GM18858 (cell line): ENCODE measurements around the gene MOSPD3.

ENCODE experiments used
- ATAC-seq: cut with Tn5 transposase; IDR thresholded peaks from one replicate; pipeline ENCODE4 v1.9.1; 2021; ENCODE audit not compliant: unreplicated experiment

MOSPD3 gene

GRCh38 chr7:100590077-100590737 lies 22.1 kb upstream of the MOSPD3 start:
- ATAC-seq = no peak

DNA sequence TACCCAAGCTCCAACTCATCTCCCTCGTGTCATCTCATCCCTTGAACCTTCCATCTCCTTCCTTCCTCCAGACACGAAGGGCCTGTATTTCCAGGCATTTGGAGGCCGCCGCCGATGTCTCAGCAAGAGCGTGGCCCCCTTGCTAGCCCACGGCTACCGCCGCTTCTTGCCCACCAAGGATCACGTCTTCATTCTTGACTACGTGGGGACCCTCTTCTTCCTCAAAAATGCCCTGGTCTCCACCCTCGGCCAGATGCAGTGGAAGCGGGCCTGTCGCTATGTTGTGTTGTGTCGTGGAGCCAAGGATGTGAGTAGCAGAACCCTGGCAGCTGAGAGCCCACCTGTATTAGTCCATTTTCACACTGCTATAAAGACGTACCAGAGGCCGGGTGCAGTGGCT lies 20.7 kb upstream of the MOSPD3 start:
- ATAC-seq = no peak

DNA sequence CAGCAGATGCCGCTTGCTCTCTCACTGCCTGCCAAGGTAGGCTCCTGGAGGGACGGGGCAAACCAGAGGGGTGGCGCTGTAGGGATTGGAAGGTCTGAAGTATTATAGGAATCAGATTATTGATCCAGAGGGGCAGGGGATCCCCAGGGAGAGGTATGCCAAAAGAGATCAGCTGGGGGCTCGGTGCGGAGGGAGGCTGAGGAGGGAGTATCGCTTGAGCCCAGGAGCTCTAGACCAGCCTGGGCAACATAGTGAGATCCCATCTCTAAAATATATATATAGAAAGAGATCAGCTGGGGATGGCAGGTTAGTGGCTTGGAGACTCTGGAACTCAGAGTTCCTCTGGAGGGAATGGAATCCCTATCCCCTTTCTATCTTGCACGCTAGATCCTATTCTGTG lies 17.2 kb upstream of the MOSPD3 start:
- no peak for ATAC-seq

DNA sequence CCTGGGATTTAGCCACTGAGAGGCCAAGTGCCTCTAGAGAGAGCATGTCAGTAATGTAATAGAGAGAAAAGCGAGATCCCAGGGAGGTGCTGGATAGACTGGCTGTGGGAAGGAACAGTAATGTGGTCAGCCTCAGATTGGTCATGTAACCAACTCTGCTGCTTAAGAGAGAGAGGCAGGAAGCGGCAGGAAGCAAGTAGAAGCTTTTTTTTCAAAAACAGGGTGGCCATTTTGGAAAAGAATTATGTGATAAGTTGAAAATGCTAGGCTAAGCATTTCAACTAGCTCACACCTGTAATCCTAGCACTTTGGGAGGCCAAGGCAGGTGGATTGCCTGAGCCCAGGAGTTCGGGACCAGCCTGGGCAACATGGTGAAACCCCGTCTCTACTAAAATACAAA lies 13.9 kb upstream of the MOSPD3 start:
- ATAC-seq = no peak

DNA sequence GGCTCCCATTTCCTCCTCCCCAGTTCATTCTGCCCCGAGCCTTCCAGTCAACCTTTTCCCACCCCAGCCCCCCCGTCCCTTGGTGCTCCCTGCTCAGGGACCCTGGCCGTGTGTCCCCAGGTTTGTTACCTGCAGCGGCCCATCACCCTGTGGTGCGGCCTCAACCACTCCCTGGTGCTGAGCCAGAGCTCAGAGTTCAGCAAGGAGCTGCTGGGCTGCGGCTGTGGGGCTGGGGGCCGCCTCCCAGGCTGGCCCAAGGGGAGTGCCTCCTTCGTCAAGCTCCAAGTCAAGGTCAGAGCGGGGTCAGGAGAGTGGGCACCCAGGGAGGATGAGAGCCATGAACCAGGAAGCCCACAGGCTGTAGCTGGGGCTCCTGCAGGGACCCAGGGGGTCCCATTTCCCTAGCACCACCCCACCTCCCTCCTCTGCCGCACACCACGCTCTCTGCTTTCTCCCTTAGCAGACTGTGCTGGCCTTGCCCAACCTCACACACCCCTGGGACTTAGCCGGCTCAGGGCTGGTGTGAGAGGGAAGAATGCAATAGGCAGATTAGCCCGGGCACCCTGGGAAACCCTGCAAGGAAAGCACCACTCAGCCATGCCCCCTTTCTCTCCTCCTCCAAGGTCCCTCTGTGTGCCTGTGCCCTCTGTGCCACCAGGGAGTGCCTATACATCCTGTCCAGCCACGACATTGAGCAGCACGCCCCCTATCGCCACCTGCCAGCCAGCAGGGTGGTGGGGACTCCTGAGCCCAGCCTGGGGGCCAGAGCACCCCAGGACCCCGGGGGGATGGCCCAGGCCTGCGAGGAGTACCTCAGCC lies 12.2 kb upstream of the MOSPD3 start:
- ATAC-seq = no peak

GRCh38 chr7:100600730-100601038 lies 11.7 kb upstream of the MOSPD3 start:
- no peak for ATAC-seq

DNA sequence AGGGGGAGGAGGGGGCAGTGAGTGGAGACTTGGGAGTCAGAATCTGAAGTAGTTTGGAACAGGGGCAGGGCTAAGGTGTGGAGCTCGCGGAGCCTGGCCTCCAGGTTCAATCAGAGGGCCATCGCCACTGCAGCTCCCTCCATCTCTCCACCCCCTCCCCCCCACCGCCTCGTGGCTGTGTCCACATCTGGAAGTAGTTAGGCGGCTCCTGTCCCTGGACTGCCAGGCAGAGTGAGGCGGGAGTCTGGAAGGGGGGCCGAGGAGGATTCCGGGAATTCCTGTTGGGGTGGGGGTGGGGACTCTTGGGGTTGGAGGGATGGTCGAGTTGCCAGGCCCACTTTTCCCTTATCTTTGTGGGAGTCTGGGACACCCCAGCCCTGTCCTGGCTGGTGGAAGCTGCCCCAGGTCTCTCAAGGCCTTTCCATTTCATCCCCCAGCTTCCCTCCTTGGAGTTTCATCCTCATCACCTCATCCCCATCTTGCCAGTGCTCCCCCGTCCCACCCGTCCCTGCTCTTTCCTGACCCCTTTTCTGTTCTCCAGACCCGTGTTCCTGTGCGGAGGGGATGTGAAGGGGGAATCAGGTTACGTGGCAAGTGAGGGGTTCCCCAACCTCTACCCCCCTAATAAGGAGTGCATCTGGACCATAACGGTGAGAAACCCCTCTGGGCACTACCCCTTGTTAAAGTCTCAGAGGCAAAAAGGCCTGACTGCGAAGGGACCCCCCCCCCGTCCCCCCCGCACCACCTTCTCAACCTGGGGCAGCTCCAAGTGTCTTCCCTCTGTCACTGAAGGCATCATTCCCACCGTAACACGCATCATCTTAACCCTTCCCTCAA lies 9.2 kb upstream of the MOSPD3 start:
- no peak for ATAC-seq

DNA sequence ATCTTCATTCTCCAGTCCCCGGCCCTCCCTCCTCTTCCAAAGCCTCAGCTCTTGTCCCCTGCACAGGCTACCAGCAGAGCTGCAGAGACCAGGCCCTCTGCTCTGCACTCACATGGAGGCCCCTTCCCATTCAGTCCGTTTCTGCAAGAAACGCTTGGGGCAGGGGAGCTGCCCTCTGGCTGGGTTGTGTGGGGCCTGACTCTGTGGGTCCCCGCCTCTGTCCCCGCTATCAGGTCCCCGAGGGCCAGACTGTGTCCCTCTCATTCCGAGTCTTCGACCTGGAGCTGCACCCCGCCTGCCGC lies 8.7 kb upstream of the MOSPD3 start:
- no peak for ATAC-seq

DNA sequence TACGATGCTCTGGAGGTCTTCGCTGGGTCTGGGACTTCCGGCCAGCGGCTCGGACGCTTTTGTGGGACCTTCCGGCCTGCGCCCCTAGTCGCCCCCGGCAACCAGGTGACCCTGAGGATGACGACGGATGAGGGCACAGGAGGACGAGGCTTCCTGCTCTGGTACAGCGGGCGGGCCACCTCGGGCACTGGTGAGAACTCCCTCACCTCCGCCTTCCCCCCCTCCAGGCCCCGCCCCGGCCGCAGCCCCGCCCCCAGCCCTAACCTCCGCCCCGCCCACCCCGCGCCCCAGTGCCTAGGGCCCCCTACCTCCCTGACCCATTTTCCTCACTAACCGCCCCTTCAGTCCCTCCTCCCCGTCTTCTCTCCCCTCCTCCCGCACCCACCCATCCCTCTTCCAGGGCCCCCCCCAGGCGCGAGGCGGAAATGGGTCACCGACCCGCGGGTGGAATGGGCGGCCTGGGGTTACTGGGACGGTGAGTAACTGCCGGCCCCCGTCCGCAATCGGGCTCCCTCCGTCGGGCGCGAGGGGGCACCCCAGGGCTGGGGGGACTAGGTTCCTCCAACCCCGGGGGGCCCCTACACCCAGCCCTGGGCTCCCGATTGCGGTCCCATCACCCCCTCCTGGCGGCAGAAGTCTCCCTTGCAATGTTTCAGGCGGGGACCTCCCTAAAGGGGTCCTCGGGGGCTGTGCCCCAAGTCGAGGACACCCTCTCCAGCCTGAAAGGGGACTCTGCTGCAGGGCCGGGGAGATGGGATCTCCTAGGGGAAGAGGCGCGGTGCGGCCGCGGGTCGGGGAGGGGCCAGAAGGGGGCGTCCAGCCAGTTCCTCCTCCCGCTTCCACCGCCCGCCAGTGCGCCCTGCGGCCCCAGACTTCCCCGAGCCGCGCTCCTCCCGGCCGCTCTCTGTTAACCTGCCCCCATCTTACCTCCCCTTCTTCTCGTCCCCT lies 8.0 kb upstream of the MOSPD3 start:
- ATAC-seq = no peak

DNA sequence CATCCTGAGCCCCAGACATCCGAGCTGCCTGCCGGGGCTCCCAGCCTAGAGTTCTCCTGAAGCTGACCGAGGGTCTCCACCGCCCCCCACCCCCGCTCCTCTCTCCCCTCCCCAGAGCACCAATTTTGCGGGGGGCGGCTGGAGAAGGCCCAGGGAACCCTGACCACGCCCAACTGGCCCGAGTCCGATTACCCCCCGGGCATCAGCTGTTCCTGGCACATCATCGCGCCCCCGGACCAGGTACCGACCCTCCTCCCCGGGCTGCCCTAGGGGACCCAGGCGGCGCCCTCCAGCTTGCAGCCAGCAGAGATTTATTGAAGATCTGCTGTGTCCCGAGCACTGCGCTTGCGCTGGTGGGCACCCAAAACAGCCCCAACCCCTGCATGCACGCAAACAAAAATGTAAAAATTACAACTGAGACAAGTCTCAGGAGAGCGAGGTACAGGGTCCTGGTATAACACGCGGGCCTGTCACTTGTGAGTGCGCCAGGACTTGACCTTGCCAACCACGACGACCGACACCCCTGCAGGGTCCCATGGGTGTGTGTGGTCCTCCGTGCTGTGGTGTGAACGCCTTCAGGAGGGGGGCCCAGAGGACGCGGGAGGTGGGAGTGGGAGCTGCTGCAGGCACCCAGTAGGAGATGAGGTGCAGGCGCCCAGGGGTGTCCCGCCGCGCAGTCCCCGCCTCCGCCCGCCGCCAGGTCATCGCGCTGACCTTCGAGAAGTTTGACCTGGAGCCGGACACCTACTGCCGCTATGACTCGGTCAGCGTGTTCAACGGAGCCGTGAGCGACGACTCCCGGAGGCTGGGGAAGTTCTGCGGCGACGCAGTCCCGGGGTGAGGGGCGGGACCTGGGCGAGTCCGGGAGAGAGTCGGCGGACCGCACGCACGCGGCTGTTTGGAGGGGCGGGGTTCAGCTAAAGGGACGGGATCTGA lies 7.1 kb upstream of the MOSPD3 start:
- ATAC-seq = no peak

DNA sequence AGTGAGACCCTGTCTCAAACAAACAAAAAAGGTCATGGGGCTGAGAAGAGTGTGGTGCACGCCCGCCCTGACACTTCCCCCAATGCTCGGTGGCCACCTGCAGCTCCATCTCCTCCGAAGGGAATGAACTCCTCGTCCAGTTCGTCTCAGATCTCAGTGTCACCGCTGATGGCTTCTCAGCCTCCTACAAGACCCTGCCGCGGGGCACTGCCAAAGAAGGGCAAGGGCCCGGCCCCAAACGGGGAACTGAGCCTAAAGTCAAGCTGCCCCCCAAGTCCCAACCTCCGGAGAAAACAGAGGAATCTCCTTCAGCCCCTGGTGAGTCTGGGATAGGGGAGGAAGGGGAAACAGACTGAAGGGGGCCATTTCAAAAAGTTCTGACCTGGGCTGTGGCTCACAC lies 6.0 kb upstream of the MOSPD3 start:
- ATAC-seq = no peak

GRCh38 chr7:100607111-100607510 lies 5.2 kb upstream of the MOSPD3 start:
- ATAC-seq = no peak

DNA sequence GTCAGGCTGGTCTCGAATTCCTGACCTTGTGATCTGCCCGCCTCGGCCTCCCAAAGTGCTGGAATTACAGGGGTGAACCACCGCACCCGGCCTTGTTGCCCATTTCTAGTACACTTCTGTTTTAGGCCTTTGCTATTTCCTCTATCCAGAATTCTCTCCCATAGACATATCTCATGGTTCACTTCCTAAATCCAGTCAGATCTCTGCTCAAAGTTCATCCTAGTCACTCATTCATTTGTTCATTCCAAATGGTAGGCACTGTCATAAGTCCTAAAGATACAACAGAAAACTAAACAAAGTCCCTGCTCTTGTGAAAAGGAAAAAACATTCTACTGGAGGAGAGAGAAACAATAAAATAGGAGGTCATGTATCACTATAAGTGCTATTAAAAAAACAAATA lies 2.4 kb upstream of the MOSPD3 start:
- ATAC-seq = no peak

DNA sequence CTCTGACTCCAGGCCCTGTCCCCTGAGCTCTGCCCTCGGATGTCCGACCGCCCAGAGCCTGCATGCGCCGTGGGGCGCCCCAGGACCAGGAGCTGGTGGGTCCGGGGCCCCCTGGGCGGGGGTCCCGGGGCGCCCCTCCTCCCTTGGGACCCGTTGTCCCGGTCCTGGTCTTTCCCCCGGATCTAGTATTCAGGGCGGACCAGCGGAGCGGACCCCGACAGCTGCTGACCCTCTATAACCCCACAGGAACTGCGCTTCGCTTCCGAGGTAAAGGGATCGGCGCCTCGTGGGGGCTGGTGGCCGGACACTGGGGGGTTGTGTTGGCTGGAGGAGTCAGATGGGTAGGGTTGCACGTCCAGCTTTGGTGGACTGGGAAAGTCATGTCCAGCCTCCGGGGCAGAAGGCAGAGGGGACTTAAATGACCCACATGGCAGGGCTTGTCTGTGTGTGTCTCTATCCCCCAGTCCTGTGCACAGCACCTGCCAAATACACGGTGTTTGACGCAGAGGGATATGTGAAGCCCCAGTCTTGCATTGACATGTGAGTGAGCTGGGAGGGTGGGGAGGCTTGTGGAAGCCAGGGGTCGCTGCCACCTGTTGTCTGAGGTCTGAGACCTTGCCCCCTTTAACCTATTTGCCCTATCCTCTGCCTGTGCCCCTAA lies 520 bp downstream of the MOSPD3 start:
- no peak for ATAC-seq

DNA sequence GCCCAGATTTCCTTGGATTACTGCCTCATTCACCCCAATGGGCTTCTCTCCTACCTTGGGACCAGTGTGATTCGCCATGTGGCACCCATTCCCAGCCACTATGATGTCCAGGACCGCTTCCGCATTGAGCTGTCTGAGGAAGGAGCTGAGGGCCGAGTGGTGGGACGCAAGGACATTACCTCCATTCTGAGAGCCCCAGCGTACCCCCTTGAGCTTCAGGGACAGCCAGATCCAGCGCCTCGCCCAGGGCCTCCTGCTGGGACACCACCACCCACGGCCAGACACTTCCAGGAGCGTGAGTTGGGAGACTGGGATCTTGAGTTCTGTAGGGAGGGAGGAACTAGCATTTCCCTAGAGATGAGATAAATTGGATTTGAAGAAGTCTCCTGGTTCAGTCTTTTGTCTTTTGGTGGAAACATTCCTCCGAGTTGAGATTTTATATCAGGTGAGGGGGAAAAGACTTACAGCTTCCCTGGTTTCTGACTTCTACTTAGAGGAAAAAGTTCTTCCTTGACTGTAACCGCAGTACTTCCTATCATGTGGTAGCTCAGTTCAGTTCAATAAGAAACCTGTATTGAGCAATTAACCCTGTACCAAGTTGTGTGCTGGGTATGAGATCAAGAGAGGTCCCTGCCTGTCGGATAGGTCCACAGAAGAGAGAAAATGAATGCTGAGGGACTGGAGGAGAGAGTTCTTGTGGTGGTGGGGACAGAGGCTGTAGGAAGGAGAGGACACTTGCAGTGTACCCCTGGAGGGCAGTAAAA lies 1.3 kb downstream of the MOSPD3 start:
- ATAC-seq = no peak

DNA sequence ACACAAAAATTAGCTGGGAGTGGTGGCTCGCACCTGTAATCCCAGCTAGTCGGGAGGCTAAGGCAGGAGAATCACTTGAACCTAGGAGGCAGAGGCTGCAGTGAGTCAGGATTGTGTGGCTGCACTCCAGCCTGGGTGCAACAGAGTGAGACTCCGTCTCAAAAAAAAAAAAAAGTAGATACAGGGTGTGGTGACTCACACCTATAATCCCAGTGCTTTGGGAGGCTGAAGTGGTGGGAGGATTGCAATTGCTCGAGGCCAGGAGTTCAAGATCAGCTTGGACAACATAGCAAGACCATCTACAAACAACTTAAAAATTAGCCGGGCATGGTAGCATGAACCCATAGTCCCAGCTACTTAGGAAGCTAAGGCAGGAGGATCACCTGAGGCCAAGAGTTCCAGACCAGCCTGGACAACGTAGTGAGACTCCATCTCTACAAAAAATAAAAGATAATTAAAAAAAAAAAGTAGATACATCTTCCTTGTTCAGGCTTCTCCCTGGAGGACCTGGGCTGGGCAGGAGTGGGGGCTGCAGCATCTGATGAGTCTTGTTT lies 2.0 kb downstream of the MOSPD3 start:
- ATAC-seq = no peak

- no peak for ATAC-seq
Measured at GRCh38 chr7:100620239-100620638, 7.9 kb downstream of the MOSPD3 start.

DNA sequence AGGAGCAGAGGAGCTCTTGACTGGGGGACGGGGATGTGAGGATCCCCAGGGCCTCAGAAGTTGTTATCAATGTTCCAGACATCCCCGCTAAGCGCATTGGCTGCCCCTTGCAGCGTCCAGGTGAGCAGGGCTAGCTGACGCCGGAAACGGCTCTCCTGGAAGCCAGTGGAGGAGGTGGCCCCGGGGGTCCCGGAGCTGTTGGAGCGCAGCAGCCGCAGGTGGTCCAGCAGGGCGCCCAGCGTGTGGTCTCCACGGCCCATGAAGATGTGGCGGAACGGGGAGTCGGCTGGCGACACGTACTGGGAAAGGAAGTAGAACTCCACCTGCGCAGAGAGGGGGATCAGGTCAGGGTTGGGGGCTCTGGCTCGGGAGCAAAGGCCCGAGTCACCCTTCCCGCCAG lies 8.5 kb downstream of the MOSPD3 start:
- no peak for ATAC-seq
